ENCODE measurements around the gene CREB3L2. TPM values are rescaled to one million over a fixed set of nuclear protein-coding genes. Genes with fewer than 3 reads are reported as not detected.

Gene CREB3L2
- total and polyA plus RNA-seq, 4 experiments from 2014 or later, result 6.8 to 41.3 (median 28.3) TPM

DNA sequence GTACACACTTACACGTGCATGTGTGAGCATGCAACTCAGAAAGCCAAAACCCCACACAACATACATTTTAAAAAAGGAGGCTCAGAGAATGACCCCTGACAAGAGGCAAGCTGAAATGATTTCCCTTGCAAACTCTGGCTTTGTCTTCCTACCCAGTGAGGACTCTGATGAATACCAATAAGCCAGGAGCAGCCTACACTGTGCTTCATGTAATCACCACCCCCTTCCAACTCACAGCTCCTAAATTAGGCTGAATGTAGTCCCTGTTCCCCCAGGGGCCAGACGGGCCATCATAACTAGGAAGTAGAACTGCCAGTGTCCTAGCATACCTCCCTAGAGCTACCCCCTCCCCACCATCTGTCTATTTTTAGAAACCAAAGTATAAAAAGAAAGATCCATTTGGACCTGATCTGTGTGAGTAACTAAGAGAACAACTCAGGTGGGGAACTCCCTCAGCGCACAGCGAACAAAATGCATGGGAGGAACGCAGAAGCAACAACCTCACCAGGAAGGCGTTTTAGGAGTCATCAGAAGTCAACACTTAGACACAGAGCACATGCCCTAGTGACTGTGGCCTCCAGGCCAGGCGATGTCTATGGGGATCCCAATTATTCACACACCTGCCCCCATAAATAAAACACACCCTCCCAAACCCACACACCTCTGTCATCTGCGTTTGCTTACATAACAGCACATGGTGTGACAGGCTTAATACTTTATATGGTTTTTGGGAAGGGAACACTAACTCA lies 157.0 kb downstream of the CREB3L2 start:
- DNase-seq, result no peak
- H3K4me1 Mint-ChIP-seq, result peaks cover 4 to 25% (median 13%) of the 10 kb centered on the region in 4 donors
- no peak overlapping the region for H3K27ac ChIP-seq (ENCODE audit: low read depth, low read length)
- peaks cover 0 to 4% (median 0%) of the 10 kb centered on the region in 8 donors for H3K9me3 Mint-ChIP-seq
- no peaks in the 10 kb centered on the region for H3K36me3 Mint-ChIP-seq
- no peak overlapping the region for H3K4me3 ChIP-seq (ENCODE audit: low read length in 2 of 2)
- H3K27me3 ChIP-seq (ENCODE audit: insufficient read depth, low read length), result peaks cover 33% of the 10 kb centered on the region
- no peak overlapping the region for H3K27ac Mint-ChIP-seq
- H3K4me3 Mint-ChIP-seq, result peak overlapping the region in 4 of 8 donors; percentile 39 to 61 (median 47)
- POLR2A ChIA-PET (ENCODE audit: partially characterized antibody), result no interaction called here
- peaks cover 47 to 54% of the 10 kb centered on the region in 2 donors for H3K27me3 Mint-ChIP-seq
- H3K4me1 ChIP-seq (ENCODE audit: insufficient read depth, low read length), result peaks cover 12% of the 10 kb centered on the region
- CTCF ChIA-PET (ENCODE audit: partially characterized antibody), result no interaction called here
- H3K9me3 ChIP-seq (ENCODE audit: control insufficient read depth in 1 of 2, low read length in 2 of 2), result no peaks in the 10 kb centered on the region
- intact Hi-C loops (cut with micrococcal nuclease), result no loop called here
- no peaks in the 10 kb centered on the region for H3K36me3 ChIP-seq (ENCODE audit: insufficient read depth, low read length)

DNA sequence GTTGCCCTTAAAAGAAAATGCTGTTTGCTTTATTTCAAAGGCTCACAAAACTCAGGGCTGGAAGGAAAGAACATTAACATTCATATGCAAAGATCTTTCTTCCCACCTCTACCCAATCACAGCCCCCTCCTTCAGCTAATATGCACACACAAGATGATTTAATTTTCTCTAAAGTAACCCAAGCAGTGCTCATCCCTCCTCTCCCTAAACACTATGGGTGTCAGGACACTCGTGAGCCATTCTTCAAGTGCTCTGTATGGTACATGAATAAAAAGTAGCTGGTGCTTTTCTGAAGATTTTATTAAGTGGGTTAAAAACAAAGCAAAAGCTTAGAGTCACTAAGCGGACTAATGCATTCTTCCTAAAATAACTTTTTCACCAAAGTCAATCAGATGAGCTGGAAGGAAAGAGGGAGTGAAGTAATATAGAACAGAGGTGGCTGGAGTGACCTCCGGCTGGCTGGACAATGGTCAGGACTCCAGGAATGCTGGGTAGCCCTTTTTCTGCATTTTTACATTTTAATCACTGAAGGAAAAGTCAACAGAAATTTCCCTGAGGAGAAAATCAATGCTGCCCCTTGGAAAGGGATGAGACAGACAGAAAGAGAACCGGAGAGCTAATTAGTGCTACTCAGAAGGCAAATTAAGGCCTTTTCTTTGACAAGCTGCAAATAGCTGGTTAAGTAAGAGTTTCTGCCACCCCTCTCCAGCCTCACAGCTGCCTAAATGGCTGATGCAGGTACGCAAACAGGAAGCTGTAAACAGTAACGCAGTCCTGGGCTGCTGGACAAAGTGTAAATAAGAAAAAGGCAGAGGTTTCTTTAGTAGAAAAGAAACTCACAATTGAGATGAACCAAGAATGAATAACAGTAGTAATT lies 161.7 kb downstream of the CREB3L2 start:
- DNase-seq, result no peak
- Mint-ChIP-seq H3K4me3 (no peak overlapping the region), H3K9me3 (no peaks in the 10 kb centered on the region), H3K27ac (no peak overlapping the region), H3K4me1 (no peaks in the 10 kb centered on the region), H3K27me3 (peaks cover 37 to 54% of the 10 kb centered on the region in 2 donors), H3K36me3 (no peaks in the 10 kb centered on the region)
- Histone ChIP-seq H3K4me3 (ENCODE audit: low read length in 2 of 2) (no peak overlapping the region), H3K9me3 (ENCODE audit: control insufficient read depth in 1 of 2, low read length in 2 of 2) (no peaks in the 10 kb centered on the region), H3K27me3 (ENCODE audit: insufficient read depth, low read length) (peaks cover 16% of the 10 kb centered on the region), H3K36me3 (ENCODE audit: insufficient read depth, low read length) (no peaks in the 10 kb centered on the region), H3K27ac (ENCODE audit: low read depth, low read length) (no peak overlapping the region), H3K4me1 (ENCODE audit: insufficient read depth, low read length) (no peaks in the 10 kb centered on the region)
- ChIA-PET CTCF (ENCODE audit: partially characterized antibody) (no interaction called here), POLR2A (ENCODE audit: partially characterized antibody) (no interaction called here)
- intact Hi-C loops (cut with micrococcal nuclease), result no loop called here

GRCh38 chr7:137838706-137839315 lies 163.1 kb downstream of the CREB3L2 start:
- H3K27me3 Mint-ChIP-seq, result peaks cover 29 to 42% of the 10 kb centered on the region in 2 donors
- H3K27ac Mint-ChIP-seq, result no peak overlapping the region
- CTCF ChIA-PET (ENCODE audit: partially characterized antibody), result no interaction called here

GRCh38 chr7:137836541-137836940 lies 165.3 kb downstream of the CREB3L2 start:
- no peaks in the 10 kb centered on the region for H3K27me3 ChIP-seq (ENCODE audit: insufficient read depth, low read length)
- DNase-seq, result no peak
- ChIA-PET CTCF (ENCODE audit: partially characterized antibody) (no interaction called here), POLR2A (ENCODE audit: partially characterized antibody) (no interaction called here)
- H3K36me3 ChIP-seq (ENCODE audit: insufficient read depth, low read length), result no peaks in the 10 kb centered on the region
- peaks cover 0 to 6% of the 10 kb centered on the region in 2 donors for H3K9me3 ChIP-seq (ENCODE audit: control insufficient read depth in 1 of 2, low read length in 2 of 2)
- H3K27me3 Mint-ChIP-seq, result peaks cover 14 to 29% of the 10 kb centered on the region in 2 donors
- intact Hi-C loops (cut with micrococcal nuclease), result no loop called here
- H3K4me3 Mint-ChIP-seq, result no peak overlapping the region
- peaks cover 0 to 4% of the 10 kb centered on the region in 2 donors for H3K36me3 Mint-ChIP-seq
- no peak overlapping the region for H3K4me3 ChIP-seq (ENCODE audit: low read length in 2 of 2)
- no peak overlapping the region for H3K27ac Mint-ChIP-seq
- peaks cover 0 to 24% (median 14%) of the 10 kb centered on the region in 8 donors for H3K9me3 Mint-ChIP-seq
- no peaks in the 10 kb centered on the region for H3K4me1 Mint-ChIP-seq
- no peak overlapping the region for H3K27ac ChIP-seq (ENCODE audit: low read depth, low read length)
- no peaks in the 10 kb centered on the region for H3K4me1 ChIP-seq (ENCODE audit: insufficient read depth, low read length)

More at GRCh38 chr7:137838706-137839315, 163.1 kb downstream of the CREB3L2 start:
- Histone ChIP-seq H3K9me3 (ENCODE audit: control insufficient read depth in 1 of 2, low read length in 2 of 2) (no peaks in the 10 kb centered on the region), H3K4me3 (ENCODE audit: low read length in 2 of 2) (no peak overlapping the region), H3K27ac (ENCODE audit: low read depth, low read length) (no peak overlapping the region), H3K36me3 (ENCODE audit: insufficient read depth, low read length) (no peaks in the 10 kb centered on the region), H3K27me3 (ENCODE audit: insufficient read depth, low read length) (peaks cover 5% of the 10 kb centered on the region), H3K4me1 (ENCODE audit: insufficient read depth, low read length) (no peaks in the 10 kb centered on the region)
- intact Hi-C loops (cut with micrococcal nuclease), result no loop called here
- Mint-ChIP-seq H3K4me1 (no peaks in the 10 kb centered on the region), H3K9me3 (peaks cover 0 to 6% (median 0%) of the 10 kb centered on the region in 8 donors), H3K36me3 (no peaks in the 10 kb centered on the region), H3K4me3 (no peak overlapping the region)
- POLR2A ChIA-PET (ENCODE audit: partially characterized antibody), result no interaction called here
- DNase-seq, result no peak

GRCh38 chr7:137836113-137836509 lies 165.8 kb downstream of the CREB3L2 start:
- Histone ChIP-seq H3K4me3 (ENCODE audit: low read length in 2 of 2) (no peak overlapping the region), H3K36me3 (ENCODE audit: insufficient read depth, low read length) (no peaks in the 10 kb centered on the region), H3K9me3 (ENCODE audit: control insufficient read depth in 1 of 2, low read length in 2 of 2) (peaks cover 0 to 6% of the 10 kb centered on the region in 2 donors), H3K27ac (ENCODE audit: low read depth, low read length) (no peak overlapping the region), H3K27me3 (ENCODE audit: insufficient read depth, low read length) (no peaks in the 10 kb centered on the region), H3K4me1 (ENCODE audit: insufficient read depth, low read length) (no peaks in the 10 kb centered on the region)
- H3K4me3 Mint-ChIP-seq, result no peak overlapping the region
- peaks cover 14 to 27% of the 10 kb centered on the region in 2 donors for H3K27me3 Mint-ChIP-seq
- H3K27ac Mint-ChIP-seq, result no peak overlapping the region
- peaks cover 0 to 4% of the 10 kb centered on the region in 2 donors for H3K36me3 Mint-ChIP-seq
- DNase-seq, result no peak
- POLR2A ChIA-PET (ENCODE audit: partially characterized antibody), result no interaction called here
- intact Hi-C loops (cut with micrococcal nuclease), result no loop called here
- CTCF ChIA-PET (ENCODE audit: partially characterized antibody), result no interaction called here
- H3K4me1 Mint-ChIP-seq, result no peaks in the 10 kb centered on the region
- H3K9me3 Mint-ChIP-seq, result peaks cover 0 to 28% (median 14%) of the 10 kb centered on the region in 8 donors

DNA sequence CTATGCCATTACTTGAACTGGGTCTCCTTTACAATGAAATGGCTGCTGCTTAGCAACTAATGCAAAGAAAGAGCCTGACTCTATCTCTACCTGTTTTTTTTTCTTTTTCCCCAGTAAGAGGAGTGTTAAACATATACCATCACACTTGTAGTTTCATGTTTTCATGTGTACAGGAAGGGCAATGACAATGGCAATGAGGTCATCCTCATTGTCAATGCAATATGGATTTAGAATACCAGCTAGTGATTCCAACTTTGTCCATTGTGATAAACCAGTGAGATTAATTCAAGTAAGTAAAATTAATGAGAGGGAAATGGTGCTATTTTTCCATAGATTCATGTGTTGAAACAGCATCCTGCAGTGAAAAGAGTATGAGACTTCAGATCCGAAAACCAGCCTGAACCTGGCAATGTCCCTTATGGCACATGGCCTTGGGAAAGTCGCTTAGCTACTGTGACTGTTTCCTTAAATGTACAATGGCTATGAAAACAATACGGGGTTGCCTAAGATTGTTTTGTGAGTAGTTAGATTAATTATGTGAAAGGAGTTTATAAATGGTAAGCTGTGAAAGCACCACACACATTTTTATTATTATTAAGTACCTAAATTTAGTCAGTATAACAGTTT lies 166.3 kb downstream of the CREB3L2 start:
- Mint-ChIP-seq H3K4me3 (no peak overlapping the region), H3K4me1 (no peaks in the 10 kb centered on the region), H3K27ac (no peak overlapping the region), H3K36me3 (peaks cover 0 to 4% of the 10 kb centered on the region in 2 donors), H3K9me3 (peaks cover 0 to 32% (median 17%) of the 10 kb centered on the region in 8 donors), H3K27me3 (peaks cover 17 to 27% of the 10 kb centered on the region in 2 donors)
- POLR2A ChIA-PET (ENCODE audit: partially characterized antibody), result no interaction called here
- Histone ChIP-seq H3K9me3 (ENCODE audit: control insufficient read depth in 1 of 2, low read length in 2 of 2) (peaks cover 0 to 6% of the 10 kb centered on the region in 2 donors), H3K4me1 (ENCODE audit: insufficient read depth, low read length) (no peaks in the 10 kb centered on the region), H3K27me3 (ENCODE audit: insufficient read depth, low read length) (no peaks in the 10 kb centered on the region), H3K36me3 (ENCODE audit: insufficient read depth, low read length) (no peaks in the 10 kb centered on the region), H3K27ac (ENCODE audit: low read depth, low read length) (no peak overlapping the region), H3K4me3 (ENCODE audit: low read length in 2 of 2) (no peak overlapping the region)
- no peak for DNase-seq
- CTCF ChIA-PET (ENCODE audit: partially characterized antibody), result no interaction called here
- intact Hi-C loops (cut with micrococcal nuclease), result no loop called here

DNA sequence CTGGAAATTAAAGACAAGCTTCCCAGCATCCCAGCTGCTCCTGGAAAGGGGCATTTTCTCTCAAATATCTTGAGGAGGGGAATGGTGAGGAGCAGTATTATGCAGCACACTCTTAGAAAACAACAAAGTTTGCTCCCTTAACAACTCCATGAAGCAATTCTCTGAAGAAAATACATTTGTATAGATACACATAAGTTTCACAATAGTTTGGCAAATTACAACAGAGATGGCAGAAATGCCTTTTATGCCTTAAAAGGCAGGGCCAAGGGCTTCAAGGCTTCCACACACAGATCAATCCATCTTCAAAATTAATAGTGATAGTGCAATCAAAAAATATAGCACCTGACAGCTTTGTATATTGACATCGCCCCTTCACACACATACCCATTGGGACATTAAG lies 167.3 kb downstream of the CREB3L2 start:
- Histone ChIP-seq H3K9me3 (ENCODE audit: control insufficient read depth in 1 of 2, low read length in 2 of 2) (peaks cover 0 to 6% of the 10 kb centered on the region in 2 donors), H3K4me1 (ENCODE audit: insufficient read depth, low read length) (no peaks in the 10 kb centered on the region), H3K4me3 (ENCODE audit: low read length in 2 of 2) (no peak overlapping the region), H3K36me3 (ENCODE audit: insufficient read depth, low read length) (no peaks in the 10 kb centered on the region), H3K27ac (ENCODE audit: low read depth, low read length) (no peak overlapping the region), H3K27me3 (ENCODE audit: insufficient read depth, low read length) (no peaks in the 10 kb centered on the region)
- Mint-ChIP-seq H3K36me3 (peaks cover 0 to 4% of the 10 kb centered on the region in 2 donors), H3K4me3 (no peak overlapping the region), H3K27me3 (peaks cover 20 to 22% of the 10 kb centered on the region in 2 donors), H3K9me3 (peaks cover 0 to 35% (median 20%) of the 10 kb centered on the region in 8 donors), H3K27ac (no peak overlapping the region), H3K4me1 (no peaks in the 10 kb centered on the region)
- intact Hi-C loops (cut with micrococcal nuclease), result no loop called here
- no peak for DNase-seq
- POLR2A ChIA-PET (ENCODE audit: partially characterized antibody), result no interaction called here
- CTCF ChIA-PET (ENCODE audit: partially characterized antibody), result no interaction called here
